Gastrocnemius medialis (tissue), 4 donors: Measurements from ENCODE around the gene SHB.

Source experiments
- POLR2A ChIP-seq, 2 donors: fragments of 450-650 bp; IDR thresholded peaks; one replicate each; pipeline ENCODE4 v1.6.1; 2017; ENCODE audit warnings: antibody characterized with exemption in 2 of 2, mild to moderate bottlenecking in 2 of 2, moderate library complexity in 2 of 2
- TF ChIP-seq, protein P1 (sequence below), 5 experiments: fragments of 450-650 bp in 3 of 5; fragments of 200-600 bp in 2 of 5; sonication (generic) in 2 of 5; IDR thresholded peaks in 4 of 5; conservative IDR thresholded peaks in 1 of 5; 1 replicate in 4 of 5; 2 replicates in 1 of 5; pipeline ENCODE4 v1.5.1; 2016 to 2019; ENCODE audit warnings: antibody characterized with exemption in 5 of 5, mild to moderate bottlenecking in 3 of 5, moderate library complexity in 3 of 5

DNA sequence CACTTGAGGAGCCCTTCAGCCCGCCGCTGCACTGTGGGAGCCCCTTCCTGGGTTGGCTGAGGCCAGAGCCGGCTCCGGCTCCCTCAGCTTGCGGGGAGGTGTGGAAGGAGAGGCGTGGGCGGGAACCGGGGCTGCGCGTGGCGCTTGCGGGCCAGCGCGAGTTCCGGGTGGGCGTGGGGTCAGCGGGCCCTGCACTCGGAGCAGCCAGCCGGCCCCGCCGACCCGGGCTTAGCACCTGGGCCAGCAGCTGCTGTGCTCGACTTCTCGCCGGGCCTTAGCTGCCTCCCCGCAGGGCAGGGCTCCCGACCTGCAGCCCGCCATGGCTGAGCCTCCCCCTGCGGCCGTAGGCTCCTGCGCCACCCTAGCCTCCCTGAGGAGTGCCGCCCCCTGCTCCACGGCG, 6.2 kb upstream of the SHB start:
- TF ChIP-seq, protein P1, sequence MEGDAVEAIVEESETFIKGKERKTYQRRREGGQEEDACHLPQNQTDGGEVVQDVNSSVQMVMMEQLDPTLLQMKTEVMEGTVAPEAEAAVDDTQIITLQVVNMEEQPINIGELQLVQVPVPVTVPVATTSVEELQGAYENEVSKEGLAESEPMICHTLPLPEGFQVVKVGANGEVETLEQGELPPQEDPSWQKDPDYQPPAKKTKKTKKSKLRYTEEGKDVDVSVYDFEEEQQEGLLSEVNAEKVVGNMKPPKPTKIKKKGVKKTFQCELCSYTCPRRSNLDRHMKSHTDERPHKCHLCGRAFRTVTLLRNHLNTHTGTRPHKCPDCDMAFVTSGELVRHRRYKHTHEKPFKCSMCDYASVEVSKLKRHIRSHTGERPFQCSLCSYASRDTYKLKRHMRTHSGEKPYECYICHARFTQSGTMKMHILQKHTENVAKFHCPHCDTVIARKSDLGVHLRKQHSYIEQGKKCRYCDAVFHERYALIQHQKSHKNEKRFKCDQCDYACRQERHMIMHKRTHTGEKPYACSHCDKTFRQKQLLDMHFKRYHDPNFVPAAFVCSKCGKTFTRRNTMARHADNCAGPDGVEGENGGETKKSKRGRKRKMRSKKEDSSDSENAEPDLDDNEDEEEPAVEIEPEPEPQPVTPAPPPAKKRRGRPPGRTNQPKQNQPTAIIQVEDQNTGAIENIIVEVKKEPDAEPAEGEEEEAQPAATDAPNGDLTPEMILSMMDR (IDR thresholded peaks at IDR 0.05 in 4 of 5, conservative IDR thresholded peaks at IDR 0.05 in 1 of 5), result no peak
- no peak for TF ChIP-seq POLR2A (IDR thresholded peaks at IDR 0.05)
